Non-pigmented ciliary epithelial cell (primary cell): ENCODE measurements around the gene TCF3.
"Not testable (repeated sequence)": the region's sequence is repeated elsewhere in the genome, so short reads cannot be mapped to it uniquely, and the experiment has no call there.

Experiments used
- DNase-seq: peaks from one replicate; pipeline ENCODE4 v3.0.0-alpha.2; 2010; ENCODE audit warnings: low read depth

Gene TCF3

GRCh38 chr19:1650650-1651567 lies 1.5 kb downstream of the TCF3 start:
- no peak for DNase-seq

GRCh38 chr19:1649706-1650649 lies 2.4 kb downstream of the TCF3 start:
- DNase-seq, result no peak

GRCh38 chr19:1648920-1649541 lies 3.4 kb downstream of the TCF3 start:
- no peak for DNase-seq

- no peak for DNase-seq
These were observed 4.0 kb downstream of the TCF3 start for GRCh38 chr19:1648459-1648849.

GRCh38 chr19:1647501-1648458 lies 4.6 kb downstream of the TCF3 start:
- DNase-seq, result no peak

GRCh38 chr19:1646659-1647453 lies 5.6 kb downstream of the TCF3 start:
- DNase-seq, result no peak

- no peak for DNase-seq
These were observed 6.3 kb downstream of the TCF3 start for GRCh38 chr19:1646149-1646548.

GRCh38 chr19:1645299-1645698 lies 7.1 kb downstream of the TCF3 start:
- no peak for DNase-seq

GRCh38 chr19:1644070-1644469 lies 8.3 kb downstream of the TCF3 start:
- no peak for DNase-seq

GRCh38 chr19:1640893-1641448 lies 11.4 kb downstream of the TCF3 start:
- DNase-seq, result not testable (repeated sequence)

GRCh38 chr19:1636325-1637236 lies 15.8 kb downstream of the TCF3 start:
- no peak for DNase-seq

GRCh38 chr19:1634938-1635243 lies 17.5 kb downstream of the TCF3 start:
- no peak for DNase-seq

- no peak for DNase-seq
These were observed 18.0 kb downstream of the TCF3 start for GRCh38 chr19:1634242-1634937.

- no peak for DNase-seq
These were observed 19.1 kb downstream of the TCF3 start for GRCh38 chr19:1633269-1633826.

GRCh38 chr19:1632462-1633268 lies 19.8 kb downstream of the TCF3 start:
- DNase-seq, result no peak

- no peak for DNase-seq
These were observed 20.8 kb downstream of the TCF3 start for GRCh38 chr19:1631557-1632100.

- no peak for DNase-seq
These were observed 21.6 kb downstream of the TCF3 start for GRCh38 chr19:1630811-1631210.
